ENCODE data around the gene PPP1R26. TPM values are rescaled to one million over a fixed set of nuclear protein-coding genes. Genes with fewer than 3 reads are reported as not detected.
"Not testable (repeated sequence)": the region's sequence is repeated elsewhere in the genome, so short reads cannot be mapped to it uniquely, and the experiment has no call there.

Gene PPP1R26
- total RNA-seq, 1 donor from 2014 or later = 35.5 TPM

DNA sequence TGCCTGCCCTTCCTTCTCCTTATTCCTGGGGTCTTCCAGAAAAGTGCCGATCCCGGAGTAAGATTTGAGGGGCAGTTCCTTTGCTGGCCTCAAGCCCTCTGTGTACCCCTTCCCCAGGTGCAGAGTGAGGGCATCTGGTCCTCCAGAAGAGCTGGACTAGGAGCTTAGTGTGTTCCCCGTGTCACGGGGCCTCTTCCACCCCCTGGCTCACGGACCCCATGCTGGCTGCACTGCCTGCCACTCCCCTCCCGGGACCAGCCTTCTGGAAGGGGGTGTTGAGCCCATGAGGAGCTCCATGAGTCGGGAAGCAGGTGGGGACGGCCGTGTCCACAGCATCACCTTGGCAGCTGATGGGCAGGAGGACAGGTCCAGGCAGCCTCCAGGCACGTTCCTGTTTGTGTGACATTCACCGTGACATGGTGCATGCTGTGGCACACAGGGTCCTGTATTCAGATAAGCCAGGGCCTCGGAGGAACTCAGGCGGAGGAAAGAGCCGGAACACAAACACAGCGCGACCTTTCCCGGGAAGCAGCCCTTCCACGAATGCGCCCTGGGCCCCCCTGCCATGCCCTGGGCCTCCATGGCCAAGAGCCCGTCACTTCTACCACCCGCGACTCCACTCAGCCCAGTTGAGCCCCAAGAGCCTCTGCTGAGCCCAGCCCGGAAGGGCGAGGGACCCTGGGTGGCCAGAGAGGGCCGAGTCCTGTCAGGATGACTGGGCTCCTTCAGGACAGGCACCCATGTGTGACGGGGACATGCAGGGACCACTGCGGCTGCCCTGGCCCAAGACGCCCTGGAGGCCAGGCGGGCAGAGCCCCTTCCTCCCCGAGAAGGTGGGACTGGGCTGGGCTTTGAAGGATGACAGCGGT is 35.7 kb downstream of the PPP1R26 start:
- FAIRE-seq (no peak), DNase-seq (ENCODE audit: low spot score in 2 of 2) (no peak)

DNA sequence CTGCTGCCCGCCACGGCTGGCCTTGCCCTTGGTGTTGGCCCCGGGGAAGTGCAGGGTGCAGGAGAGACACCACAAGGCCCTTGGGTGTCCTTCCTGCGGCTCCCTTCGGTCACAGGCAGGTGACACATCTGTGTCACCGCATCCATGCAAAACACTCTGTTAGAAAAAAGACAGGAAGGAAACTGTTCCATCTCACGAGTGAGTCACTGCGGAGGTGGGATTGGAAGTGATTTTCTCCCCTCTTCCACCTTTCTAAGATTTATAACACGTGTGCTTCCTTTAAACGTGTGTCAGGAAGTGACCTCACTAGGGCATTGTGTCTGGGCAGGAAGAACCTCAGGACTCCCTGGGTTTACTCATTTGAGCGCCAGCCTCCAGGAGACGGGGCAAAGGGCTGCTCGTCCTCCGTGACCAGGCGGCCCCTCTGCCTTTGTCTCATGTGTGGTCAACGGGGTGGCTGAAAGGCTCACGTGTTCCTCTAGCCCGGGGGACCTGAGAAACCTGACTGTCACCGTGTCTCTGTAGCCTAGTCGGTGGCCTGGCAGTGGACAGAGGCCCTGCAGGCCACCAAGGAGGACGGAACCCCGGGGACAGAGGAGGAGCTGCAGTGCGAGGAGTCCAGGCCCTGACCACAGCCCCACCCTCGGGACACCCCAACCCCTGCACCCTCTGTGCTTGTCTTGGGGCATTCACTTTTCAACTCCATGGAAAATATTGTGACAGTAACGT is 36.7 kb downstream of the PPP1R26 start:
- no peak for DNase-seq (ENCODE audit: low spot score in 2 of 2)
- no peak for FAIRE-seq

DNA sequence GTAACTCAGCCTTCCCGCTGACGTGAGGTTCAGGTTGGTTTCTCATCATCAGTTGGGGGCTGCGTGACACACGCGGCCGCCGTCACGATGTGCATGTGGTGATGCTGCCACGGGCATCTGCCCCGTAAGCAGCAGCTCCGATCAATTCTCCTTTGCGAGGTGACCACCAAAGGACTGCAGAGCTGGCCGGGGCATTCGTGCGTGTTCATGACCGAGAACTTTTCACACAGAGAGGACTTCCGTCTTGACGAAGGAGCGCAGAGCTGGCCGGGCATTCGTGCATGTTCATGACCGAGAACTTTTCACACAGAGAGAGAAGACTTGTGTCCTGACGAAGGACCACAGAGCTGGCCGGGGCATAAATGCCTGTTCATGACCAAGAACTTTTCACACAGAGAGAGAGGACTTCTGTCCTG is 37.8 kb downstream of the PPP1R26 start:
- FAIRE-seq = no peak
- DNase-seq (ENCODE audit: low spot score in 2 of 2) = no peak

DNA sequence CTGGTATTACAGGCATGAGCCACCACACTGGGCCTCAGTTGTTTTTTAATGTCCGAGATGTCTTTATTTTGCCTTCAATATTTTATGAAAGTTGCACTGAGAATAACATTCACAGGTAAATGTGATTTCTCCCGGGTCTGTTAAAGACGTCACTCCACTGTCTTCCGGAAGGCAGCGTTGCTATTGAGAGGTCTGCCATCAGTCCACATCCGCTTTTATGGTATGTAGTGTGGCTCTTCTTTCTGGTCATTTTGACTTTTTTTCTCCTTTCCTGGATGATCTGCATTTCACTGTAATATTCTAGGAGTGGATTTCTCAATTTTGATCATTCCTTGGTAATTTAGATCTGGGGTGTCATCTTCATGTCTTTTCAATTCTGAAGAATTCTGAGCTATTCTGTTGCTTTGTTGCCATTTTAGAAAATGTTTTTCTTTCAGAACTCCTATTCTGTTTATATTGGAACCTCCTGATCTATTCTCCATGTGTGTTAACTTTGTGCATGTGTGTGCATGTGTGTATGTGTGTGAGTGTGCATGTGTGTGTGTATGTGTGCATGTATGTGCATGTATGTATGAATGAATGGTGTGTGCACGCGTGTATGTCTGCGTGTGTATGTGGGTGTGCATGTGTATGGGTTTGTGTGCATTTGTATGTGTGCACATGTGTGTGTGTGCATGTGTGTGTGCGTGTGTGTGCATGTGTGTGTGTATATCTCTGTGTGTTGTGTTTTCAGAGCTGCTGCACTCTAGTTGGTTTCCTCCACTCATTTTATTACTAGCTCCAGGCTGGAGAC is 39.8 kb downstream of the PPP1R26 start:
- DNase-seq (ENCODE audit: low spot score in 2 of 2) (no peak), FAIRE-seq (no peak)

DNA sequence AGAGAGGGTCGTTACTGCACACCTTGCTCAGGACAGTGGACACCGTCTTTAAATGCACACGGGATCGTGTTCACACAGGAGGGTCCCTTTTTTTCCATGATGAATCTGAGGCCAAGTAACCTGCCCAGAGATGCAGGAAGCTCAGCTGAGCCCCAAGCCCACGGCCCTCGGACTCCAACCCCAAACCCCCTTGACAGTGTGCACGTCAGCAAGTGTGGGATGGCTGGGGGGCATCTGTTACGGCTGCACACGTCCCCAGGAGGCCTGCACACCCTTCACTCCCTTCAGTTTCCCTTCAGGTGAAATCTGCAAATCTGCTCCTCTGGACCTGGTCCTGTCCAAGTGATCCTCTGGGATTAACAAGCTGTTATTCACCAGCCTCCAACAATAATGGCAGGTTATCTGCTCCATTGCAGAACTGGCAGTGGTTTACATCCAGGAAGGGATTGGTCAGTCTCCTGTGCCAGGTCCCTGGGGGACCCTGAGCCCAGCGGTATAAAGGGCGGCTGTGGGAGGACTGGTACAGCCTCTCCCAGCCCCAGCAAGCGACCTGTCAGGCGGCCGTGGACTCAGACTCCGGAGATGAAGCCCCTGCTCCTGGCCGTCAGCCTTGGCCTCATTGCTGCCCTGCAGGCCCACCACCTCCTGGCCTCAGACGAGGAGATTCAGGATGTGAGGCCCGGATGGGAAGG is 41.5 kb downstream of the PPP1R26 start, which contains the start of gene LCN1:
LCN1 (plus strand) TSS at position 525 of the 692 bp plus-strand sequence; CDS start at position 583, 58 bp downstream.
- DNase-seq (ENCODE audit: low spot score in 2 of 2) = no peak

DNA sequence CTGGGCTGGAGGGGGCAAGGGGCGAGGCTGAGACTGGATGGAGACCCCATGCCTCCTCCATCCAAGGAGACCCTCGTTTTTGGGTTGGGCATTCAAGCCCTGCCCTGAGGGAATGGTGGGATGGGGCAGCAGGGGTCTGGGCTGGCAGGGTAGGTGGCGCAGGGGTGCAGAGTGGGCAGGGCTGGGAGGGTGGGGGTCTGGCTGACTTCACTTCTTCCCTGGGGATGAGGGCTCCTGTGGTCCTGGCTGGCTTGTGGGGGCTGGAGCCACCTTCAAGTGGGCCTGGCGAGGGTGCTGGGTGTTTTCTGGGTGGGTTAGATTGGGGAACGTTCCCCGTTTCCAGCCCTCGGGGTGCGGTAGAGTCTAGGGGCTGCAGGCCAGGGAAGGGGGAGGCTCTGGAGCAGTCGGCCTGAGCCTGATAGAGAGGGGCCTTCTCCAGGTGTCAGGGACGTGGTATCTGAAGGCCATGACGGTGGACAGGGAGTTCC is 42.1 kb downstream of the PPP1R26 start:
- DNase-seq (ENCODE audit: low spot score in 2 of 2) (no peak), FAIRE-seq (no peak)

More for the DNA sequence above, 41.5 kb downstream of the PPP1R26 start, which contains the start of gene LCN1:
- no peak for FAIRE-seq

DNA sequence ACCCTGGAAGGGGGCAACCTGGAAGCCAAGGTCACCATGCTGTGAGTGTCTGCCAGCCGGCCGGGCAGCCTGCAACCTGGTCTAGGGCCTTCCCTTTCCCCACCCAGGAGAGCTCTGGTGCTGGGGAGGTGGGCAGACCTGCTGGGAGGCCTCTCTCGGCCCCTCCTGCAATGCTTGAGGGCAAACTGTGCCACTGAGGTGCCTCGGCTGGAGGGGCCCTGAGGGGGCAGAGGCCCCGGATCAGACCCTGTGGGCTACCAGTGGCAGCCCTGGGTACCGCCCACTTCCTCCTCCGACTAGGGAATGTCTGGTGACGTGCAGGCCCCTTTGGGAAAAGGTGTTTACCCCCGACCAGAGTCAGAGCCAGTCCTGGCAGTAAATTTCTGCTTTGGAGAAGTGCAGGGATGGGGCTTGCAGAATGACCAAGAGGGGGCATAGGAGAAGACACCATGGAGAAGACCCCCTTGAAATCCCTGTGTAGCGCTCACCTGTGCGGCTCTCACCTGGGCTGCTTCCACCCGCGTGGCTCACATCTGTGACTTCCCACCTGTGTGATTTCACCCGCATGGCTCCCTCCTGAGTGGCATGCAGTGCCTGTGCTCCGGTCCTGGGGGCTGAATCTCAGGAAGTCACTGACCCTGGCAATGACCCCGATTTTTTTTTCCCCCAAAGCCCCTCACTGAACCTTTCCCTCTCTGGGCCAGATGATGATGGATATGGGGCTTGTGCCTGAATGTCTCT is 42.7 kb downstream of the PPP1R26 start:
- no peak for DNase-seq (ENCODE audit: low spot score in 2 of 2)
- FAIRE-seq = no peak

DNA sequence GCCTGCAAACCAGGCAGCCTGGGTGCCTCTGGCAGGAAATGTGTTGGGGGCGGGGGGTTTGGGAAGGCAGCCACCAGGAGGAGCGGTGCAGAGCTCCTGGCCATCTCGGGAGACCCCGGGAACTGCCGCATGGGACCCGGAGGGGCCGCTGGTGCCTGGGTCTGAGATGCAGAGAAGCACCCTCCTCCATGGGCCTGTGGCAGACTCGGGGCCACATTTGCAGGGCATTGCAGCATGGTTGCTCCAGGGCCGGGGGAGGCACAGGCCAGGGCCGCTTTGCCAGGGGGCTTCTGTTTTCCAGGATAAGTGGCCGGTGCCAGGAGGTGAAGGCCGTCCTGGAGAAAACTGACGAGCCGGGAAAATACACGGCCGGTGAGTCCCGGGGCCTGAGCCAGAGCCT is 43.3 kb downstream of the PPP1R26 start:
- no peak for FAIRE-seq
- no peak for DNase-seq (ENCODE audit: low spot score in 2 of 2)

DNA sequence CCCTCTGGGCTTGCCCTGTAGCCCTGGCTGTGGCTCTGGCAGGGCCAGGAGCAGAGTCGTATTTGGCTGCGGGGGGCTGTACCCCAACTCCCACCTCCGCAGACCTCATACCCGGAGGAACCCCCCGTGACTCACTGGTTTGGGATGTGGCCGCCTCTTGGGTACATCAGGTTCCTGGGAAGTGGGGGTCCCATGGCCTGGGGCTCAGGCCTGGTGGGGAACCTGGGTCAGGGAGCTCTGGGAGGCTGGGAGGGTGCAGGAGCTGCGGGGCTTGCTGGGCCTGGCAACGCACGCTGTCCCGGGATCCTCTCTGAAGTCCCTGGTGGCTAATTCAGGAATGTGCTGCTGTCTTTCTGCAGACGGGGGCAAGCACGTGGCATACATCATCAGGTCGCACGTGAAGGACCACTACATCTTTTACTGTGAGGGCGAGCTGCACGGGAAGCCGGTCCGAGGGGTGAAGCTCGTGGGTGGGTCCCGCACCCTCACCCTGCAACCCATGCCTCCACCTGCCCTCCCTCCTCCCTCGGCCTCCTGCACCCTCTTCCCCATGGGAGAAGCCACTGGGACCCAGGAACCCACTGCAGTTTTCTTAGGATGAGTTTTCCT is 44.0 kb downstream of the PPP1R26 start:
- DNase-seq (ENCODE audit: low spot score in 2 of 2) (no peak), FAIRE-seq (no peak)

DNA sequence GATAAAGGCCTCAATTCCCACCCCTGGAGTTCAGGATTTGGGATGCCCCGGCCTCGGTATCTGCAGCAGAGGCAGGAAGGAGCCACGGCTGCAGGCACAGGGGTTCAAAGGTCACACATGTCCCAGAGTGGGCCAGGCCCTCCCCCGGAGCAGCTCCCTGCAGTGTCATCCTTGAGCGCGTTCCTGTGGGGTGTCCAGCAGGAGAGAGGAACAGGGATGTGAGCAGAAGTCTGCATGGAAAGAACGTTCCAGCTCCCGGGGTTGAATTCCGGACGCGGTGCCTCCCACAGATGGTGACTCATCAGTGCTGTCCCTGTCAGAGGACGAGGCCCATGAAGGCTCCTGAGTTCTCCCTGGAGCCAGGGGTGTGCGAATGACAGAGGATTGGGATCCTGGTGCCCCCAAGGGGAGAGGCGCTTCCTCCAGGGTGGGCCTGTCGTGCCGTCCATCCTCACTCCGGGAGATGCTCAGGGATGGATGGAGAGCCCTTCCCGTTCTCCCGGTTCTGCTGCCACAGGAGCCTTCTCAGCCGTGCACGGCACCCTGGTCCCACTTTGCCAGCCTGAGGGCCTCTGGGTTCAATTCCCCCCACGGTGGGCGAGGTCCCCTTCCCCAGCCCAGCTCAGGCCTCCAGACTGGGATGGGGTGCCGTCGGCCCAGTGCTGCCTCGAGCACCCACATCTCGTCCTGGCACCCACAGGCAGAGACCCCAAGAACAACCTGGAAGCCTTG is 44.7 kb downstream of the PPP1R26 start:
- DNase-seq (ENCODE audit: low spot score in 2 of 2) (no peak), FAIRE-seq (no peak)

DNA sequence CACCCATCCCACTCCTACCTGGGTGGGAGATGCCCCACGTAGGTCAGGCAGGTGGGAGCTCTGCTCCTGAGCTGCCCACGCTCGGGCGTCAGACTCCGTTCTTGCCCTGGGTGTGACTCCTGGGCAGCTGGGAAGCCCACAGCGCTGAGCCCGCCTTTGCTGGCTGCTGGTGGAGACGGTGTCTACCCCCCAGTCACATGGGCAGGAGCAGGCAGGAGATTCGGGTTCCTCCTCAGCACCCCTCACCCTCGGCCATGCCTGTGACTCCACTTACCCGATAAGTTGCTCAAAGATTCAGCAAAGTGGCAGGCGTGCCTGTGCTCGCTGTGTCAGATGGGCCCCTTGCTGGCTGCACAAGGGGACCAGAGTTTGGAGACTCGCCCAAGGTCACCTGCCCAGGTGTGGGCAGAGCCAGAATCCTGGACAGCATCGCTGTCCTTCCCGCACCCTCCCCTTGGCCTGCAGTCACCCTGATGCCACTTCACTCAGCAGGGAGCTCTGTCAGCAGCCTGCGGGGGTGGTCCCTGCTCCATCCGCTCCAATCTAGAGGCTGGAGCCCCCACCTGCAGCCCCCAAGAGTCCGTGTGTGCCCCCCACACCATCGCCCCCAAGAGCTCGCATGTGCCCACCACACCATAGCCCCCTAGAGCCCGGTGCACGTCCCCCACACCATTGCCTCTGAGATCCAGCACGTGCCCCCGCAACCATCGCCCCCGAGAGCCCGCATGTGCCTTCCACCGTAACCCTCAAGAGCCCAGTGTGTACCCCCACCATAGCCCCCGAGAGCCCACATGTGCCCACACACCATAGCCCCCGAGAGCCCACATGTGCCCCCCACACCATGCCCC is 45.9 kb downstream of the PPP1R26 start:
- FAIRE-seq = no peak

DNA sequence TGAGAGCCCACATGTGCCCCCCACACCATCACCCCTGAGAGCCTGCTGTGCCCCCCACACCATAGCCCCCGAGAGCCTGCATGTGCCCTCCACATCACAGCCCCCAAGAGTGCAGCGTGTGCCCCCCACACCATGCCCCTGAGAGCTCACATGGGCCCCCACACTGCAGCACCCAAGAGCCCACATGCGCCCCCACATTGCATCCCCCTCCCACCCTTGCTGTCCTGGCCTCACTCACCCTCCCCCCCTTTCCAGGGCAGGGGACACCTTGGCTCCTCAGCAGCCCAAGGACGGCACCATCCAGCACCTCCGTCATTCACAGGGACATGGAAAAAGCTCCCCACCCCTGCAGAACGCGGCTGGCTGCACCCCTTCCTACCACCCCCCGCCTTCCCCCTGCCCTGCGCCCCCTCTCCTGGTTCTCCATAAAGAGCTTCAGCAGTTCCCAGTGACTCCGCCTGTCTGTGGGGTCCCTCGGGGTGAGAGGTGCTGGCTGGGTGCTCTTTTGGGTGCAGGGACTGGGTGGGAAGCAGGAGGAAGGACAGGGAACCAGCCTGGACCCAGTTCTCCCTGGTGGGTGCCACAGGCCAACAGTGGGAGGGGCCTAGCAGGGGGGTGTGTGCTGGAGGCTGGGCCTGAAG is 46.6 kb downstream of the PPP1R26 start:
- FAIRE-seq (no peak), DNase-seq (ENCODE audit: low spot score in 2 of 2) (no peak)

More for the DNA sequence above, 45.9 kb downstream of the PPP1R26 start:
- DNase-seq (ENCODE audit: low spot score in 2 of 2) = no peak

DNA sequence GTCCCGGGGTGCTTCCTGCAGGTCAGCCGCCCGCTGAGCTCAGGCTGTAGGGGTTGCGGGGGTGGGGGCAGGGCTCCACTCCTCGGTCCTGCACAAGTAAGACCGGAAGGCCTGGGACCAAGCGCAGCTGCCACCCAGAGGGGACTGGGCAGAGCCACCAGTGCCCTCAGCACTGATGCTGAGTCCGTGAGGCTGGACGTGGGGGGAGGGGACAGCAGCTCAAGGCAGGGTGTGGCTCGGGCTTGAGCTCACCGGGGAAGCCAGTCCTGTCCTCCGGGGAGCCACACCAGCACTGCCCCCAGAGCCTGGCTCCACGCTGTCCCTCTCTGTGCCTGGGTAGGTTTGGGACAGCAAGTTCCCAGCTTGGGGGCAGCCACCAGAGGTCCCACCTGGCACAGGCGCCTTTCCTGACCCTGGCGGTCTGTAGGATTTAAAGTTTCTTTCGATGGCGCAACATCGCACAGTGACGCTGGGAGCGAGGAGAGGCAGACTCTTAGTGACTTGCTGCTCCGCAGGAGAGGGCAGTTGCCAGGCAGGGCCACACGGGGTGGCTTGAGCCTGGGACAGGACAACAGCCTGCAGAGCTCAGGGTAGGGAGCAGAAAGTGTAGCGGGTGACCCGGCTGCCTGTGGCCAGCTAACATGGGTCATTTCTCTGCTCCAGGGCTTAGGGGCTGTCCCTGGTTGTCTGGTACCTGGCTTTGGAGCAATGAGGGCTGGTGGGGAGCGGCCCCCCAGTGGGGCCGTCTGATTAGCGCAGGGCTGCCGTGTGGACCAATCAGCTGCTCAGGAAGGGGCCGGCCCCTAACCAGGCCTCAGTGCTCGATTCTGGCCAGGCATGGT is 47.4 kb downstream of the PPP1R26 start:
- DNase-seq (ENCODE audit: low spot score in 2 of 2) (no peak), FAIRE-seq (no peak)

DNA sequence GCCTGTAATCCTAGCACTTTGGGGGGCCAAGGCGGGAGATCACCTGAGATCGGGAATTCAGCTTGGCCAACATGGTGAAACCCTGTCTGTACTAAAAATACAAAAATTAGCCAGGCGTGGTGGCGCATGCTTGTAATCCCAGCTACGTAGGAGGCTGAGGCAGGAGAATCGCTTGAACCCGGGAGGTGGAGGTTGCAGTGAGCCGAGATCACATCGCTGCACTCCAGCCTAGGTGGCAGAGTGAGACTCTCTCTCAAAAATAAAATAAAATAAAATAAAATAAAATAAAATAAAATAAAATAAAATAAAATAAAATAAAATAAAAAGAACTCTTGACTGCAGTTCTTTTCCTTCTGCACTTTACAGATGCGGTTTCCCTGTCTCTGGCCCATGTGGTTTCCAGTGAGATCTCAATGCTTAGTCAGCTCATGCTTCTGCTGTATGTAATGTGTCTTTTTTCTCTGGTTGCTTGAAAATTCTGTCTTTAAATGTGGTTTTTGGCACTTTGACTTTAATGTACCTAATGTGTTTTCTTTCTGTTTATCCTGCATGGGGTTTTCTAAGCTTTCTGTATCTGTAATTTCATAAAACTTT is 49.4 kb downstream of the PPP1R26 start:
- DNase-seq (ENCODE audit: low spot score in 2 of 2); FAIRE-seq: not testable (repeated sequence)

DNA sequence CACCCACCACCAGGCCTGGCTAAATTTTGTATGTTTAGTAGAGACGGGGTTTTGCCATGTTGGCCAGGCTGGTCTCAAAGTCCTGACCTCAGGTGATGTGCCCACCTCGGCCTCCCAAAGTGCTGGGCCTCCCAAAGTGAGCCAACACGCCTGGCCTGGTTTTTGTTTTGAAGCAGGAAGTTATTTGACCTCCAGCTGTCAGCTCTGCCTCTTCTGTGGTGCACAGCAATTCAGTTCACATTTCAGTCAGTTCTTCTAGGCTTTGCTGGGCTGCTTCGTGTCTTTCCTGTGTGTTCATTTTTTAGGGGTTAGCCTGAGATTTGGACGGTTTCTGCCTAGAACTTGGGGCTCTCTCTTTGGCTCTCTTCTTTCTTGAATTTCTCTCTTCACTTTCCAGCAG is 50.6 kb downstream of the PPP1R26 start:
- DNase-seq (ENCODE audit: low spot score in 2 of 2) = no peak
- no peak for FAIRE-seq

Measured in frontal cortex (tissue), 4 donors.